GM18511 (cell line): ENCODE data around the gene YPEL3.

Experiments used
- ATAC-seq: cut with Tn5 transposase; IDR thresholded peaks from one replicate; pipeline ENCODE4 v1.9.1; 2021; ENCODE audit warnings: mild to moderate bottlenecking, moderate library complexity; ENCODE audit not compliant: unreplicated experiment

YPEL3 gene

DNA sequence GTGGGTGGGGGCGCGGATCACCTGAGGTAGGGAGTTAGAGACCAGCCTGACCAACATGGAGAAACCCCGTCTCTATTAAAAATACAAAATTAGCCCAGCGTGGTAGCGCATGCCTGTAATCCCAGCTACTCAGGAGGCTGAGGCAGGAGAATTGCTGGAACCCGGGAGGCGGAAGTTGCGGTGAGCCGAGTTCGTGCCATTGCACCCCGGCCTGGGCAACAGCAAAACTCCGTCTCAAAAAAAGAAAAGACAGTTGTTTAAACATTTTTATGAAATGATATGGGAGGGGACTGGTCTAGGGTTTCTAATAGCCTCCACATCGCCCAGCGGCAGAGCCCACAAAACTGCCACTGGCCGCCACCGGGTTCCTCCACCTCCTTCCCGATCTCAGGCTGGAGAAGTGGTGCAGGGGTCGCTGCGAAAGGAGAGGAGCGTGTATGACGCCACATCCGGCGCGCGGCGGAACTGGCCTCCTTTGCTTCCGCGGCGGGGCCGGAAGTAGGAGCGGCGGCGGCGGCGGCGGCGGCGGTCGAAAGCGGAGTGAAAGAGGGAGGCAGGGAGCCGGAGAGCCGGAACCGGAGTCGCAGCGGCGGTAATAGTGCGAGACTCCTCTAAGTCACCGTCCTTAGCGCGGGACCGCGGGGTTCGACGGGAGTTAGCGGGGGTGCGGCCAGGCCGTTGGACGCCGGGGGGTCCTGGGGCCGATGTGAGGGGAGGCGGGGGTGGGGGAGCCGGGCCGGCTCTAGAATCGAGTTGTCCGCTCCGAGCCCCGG lies 20.3 kb downstream of the YPEL3 start, which contains the start of gene PPP4C:
Gene PPP4C (plus strand): TSS at position 492 of the 773 bp plus-strand sequence. CDS start 384 bp downstream, outside the sequence.
- ATAC-seq = peak; percentile 83

DNA sequence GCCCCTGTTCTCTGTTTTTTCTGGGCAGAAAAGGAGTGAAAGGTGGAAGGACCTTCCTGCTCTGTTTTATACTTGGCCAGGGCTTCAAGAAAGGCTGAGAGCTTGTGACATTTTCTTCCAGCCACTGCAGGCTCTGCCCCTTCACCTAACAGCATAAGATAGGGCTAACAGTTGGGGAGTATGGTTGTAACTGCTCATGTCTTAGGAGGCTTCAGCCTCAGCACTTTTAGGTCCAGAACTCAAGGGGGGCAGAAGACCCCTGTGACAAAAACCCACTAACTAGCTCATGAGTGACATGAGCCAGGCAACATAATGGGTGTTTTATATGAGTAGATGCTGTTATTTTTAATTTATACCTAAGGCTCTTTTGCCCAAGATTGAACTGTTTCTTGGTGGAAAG lies 25.5 kb downstream of the YPEL3 start:
- ATAC-seq = no peak

DNA sequence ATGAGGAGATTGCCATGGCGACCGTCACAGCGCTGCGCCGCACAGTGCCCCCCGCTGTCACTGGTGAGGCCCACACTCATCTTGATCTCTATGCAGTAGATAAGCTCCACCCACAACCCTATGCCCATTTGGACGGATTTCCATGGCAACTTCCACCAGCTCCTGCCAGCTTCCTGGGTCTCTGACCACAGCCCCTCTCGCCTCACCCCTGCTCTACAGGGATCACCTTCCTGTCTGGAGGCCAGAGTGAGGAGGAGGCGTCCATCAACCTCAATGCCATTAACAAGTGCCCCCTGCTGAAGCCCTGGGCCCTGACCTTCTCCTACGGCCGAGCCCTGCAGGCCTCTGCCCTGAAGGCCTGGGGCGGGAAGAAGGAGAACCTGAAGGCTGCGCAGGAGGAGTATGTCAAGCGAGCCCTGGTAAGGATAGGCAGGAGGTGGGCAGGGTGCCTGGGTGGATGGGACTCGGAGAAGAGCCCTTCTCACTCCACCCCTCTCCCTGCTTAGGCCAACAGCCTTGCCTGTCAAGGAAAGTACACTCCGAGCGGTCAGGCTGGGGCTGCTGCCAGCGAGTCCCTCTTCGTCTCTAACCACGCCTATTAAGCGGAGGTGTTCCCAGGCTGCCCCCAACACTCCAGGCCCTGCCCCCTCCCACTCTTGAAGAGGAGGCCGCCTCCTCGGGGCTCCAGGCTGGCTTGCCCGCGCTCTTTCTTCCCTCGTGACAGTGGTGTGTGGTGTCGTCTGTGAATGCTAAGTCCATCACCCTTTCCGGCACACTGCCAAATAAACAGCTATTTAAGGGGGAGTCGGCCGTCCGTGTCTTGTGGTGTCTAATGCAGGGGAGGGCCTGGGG lies 26.2 kb downstream of the YPEL3 start:
- no peak for ATAC-seq

DNA sequence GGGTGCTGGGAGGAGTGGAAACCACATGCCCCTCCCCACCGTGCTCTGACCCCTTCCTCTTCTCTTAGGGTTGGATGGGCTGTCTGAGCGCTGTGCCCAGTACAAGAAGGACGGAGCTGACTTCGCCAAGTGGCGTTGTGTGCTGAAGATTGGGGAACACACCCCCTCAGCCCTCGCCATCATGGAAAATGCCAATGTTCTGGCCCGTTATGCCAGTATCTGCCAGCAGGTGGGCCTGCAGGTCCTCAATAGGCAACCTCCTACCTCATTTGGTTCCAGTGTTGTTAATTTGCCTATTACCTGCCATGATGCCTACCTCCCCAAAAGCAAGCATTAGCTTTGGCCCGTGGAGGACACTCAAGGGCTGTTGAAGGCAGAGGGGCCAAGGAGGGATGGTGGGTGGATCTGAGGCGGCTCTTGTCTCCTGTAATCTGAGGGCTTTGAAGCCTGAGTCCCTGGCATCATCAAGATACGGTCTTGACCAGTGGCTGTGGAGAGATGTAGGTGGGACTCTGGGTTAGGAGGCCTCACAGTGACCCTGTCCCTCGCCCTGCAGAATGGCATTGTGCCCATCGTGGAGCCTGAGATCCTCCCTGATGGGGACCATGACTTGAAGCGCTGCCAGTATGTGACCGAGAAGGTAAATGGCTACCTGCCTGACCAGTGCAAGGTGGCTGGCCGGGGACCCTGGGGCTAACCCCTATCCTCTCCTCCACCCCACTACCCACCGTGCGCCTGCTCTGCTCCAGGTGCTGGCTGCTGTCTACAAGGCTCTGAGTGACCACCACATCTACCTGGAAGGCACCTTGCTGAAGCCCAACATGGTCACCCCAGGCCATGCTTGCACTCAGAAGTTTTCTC lies 27.0 kb downstream of the YPEL3 start:
- no peak for ATAC-seq

DNA sequence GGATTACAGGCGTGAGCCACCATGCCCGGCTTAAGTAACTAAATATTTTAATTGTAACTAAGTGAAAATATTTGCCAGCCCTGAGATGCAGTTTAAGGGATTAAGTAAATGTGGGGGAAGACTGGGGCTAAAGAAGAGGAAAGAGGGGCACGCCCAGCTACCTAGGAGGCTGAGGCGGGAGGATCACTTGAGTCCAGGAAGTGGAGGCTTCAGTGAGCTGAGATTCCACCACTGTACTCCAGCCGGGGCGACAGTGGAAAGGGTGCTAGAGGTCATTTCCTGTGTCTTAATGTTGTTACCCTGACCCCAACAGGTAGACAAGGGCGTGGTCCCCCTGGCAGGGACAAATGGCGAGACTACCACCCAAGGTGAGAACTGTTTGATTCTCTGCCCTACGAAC lies 27.7 kb downstream of the YPEL3 start:
- no peak for ATAC-seq

DNA sequence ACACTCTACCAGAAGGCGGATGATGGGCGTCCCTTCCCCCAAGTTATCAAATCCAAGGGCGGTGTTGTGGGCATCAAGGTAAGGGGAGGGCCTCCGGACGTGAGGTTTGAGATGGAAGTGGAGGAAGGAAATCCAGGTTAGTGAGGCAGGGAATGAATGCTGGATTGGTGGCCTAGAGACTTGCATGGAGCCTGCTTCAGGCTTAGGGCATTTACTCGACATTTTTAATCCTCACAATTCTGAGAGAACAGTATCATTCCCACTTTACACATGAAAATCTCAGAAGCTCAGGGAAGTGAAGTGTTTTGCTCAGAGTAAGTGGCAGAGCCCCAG lies 28.5 kb downstream of the YPEL3 start:
- ATAC-seq = no peak

DNA sequence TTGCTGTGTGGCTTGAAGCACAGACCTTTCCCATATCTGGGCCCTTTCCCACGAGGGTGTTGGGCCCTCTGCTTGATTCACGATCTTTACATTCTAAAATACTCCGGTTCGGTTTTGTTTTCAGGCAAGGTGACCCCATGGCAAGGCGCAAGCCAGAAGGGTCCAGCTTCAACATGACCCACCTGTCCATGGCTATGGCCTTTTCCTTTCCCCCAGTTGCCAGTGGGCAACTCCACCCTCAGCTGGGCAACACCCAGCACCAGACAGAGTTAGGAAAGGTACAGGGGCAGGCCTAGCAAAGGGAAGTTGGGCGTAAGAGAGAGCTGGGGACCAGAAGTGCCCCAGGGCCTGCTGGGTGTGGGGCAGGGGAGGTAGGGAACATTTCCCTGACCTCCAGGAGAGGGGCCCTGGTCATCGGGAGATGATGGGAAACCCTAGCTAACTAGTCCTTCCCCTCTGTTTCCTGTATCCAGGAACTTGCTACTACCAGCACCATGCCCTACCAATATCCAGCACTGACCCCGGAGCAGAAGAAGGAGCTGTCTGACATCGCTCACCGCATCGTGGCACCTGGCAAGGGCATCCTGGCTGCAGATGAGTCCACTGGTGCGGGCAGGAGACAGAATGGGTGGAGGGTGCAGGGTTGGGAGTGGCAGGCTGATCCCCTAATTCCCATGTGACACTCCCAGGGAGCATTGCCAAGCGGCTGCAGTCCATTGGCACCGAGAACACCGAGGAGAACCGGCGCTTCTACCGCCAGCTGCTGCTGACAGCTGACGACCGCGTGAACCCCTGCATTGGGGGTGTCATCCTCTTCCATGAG lies 29.0 kb downstream of the YPEL3 start:
- ATAC-seq = no peak

DNA sequence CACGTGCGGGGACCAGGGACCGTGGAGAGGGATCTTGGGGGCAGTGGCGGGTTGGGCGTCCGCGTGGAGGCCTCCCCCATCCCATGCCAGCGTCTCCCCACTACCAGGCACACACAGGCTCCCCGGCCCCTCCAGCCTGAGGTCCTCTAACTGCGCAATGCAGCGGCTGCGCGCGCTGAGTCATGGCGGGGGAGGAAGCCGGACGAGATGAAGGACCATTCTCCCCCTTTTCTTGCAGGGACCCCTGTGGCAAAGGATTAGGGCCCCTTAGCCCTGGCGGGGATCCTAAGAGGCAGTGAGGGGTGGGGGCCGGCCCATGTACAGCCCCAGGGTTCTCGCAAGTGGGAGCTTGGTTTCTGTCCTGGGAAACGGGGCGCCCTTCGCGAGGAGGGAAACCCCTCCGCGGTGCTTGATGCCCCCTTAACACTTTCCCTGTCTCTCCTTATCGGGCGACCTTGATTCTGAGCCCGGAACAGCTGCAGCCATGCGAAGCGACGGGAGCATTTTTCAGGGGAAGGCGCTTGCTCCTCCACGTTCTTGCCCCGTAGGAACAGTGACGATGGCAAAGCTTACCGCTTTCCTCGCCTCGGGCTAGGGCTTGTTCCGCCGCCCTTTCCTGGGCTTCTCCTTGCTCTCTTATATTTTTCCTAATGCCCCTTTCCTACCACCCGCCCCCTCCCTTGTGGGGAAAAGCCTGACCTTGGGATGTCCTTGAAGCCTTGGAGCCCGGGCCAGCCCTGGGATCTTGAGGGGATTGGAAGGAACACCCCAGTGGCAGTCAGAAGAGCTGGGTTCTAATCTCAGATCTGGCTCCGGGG lies 29.9 kb downstream of the YPEL3 start:
- peak; percentile 5 for ATAC-seq

DNA sequence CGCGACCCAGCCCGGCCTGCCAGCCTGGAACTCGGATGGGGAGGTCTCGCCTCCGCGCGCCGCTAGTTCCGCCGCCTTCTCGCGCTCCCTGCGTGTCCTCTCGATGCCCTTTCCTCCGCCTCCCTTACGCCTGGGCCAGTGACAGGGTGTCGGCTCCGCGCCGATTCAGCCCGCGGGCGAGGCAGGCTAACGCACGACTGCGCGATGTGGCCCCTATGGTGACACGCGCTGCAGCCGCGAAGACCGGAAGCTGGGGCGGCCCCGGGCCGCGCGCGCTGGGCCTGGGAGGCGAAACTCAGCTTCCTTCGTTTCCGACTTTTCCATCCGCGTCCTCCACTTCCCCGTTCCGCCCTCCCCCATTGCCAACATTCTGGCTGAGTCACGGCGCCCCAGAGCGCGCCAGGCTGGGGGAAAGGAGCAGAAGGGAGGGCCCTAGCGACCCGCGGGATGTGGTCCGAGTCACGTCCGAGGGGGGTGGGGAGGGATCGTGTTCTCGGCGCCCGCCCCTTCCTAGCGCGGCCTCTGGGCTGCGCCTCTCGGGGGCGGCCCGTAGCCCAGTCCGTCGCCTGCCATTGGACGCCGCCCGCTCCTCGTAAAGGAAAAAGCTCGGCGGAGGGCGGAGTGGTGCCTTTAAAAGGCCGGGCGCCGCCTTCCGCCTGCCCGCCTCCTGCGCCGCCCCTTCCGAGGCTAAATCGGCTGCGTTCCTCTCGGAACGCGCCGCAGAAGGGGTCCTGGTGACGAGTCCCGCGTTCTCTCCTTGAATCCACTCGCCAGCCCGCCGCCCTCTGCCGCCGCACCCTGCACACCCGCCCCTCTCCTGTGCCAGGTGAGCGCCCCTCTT lies 30.7 kb downstream of the YPEL3 start, which contains the start of gene ALDOA:
Gene ALDOA (plus strand): TSS at position 659 of the 841 bp plus-strand sequence. CDS start 1,138 bp downstream, outside the sequence.
- peak; percentile 83 for ATAC-seq

DNA sequence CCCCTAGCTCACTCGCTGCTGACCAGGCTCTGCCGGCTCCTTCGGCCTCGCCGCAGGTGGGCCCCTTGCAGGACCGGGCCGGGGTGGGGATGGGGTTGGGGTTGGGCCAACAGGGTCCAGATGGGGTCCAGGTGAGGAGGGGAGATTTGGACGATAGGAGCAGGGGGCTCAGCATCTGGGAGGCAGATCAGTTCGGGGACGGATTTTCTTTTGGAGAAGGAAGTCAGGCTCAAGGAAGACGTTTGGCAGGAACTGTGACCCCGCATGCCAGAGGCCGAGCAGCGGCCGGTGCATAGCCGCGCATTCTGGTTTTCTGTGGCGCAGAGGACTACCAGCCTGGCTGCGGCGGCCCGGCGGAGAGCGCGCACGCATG lies 31.3 kb downstream of the YPEL3 start:
- ATAC-seq = no peak

DNA sequence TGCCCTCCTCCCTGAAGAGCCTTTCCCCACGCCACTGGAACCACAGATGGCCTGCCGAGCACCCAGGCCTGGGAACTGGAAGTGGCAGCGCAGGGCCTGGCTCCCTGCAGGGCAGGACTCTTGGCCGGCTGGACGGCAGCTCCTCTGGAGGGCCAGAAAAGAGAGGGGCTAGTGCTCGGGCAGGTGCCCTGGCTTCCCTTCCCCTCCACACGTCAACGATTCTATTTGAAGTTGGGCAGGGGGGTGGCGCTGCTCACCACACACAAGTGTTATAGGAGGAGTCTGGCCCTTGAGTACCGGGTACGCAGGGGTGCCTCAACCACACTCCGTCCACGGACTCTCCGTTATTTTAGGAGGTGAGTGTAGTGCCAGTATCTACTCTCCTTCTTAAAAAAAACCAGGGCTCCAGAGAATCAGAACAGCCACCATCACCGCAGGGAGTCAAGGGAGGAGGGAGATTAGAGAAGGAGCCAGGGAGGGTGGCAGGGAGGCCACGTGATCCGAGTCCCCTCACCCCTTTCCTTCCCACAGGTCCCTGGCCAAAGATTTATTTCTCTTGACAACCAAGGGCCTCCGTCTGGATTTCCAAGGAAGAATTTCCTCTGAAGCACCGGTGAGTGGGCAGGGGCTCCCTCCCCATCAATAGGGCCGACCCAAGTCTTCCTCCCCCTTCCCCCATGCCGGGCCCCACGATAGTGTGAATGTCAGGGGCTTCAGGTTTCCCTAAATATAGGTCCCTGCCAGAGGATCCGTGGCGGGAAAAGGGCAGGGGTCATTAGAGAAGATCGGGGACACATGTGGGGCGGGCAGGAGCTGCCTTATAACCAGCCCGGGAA lies 31.9 kb downstream of the YPEL3 start:
- peak; percentile 36 for ATAC-seq

DNA sequence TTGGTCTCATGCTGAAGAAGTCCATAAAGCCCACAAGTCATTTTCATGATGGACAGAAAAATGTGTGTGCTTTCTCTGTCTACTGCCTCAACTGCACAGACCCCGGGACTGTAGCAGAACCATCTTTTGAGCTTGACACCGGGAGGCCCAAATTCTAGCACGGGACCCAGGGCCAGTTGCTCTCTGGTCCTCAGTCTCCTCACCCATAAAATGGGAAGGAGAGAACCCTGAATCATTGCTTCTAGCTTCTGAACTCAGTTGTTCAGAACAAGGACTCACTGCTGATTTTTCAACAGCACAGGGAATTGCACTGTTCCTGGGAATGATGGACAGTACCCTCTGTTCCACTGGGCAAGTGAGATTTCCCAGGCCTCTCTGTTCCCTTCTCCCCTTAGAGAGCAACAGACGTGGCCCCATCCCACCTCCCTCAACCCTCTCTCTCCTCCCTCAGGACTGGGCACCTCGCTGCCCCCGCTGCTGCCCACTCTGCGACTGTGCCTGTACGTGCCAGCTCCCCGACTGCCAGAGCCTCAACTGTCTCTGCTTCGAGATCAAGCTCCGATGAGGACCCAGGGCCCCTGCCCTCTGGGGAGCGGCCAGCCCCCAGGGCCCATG lies 32.6 kb downstream of the YPEL3 start:
- no peak for ATAC-seq

DNA sequence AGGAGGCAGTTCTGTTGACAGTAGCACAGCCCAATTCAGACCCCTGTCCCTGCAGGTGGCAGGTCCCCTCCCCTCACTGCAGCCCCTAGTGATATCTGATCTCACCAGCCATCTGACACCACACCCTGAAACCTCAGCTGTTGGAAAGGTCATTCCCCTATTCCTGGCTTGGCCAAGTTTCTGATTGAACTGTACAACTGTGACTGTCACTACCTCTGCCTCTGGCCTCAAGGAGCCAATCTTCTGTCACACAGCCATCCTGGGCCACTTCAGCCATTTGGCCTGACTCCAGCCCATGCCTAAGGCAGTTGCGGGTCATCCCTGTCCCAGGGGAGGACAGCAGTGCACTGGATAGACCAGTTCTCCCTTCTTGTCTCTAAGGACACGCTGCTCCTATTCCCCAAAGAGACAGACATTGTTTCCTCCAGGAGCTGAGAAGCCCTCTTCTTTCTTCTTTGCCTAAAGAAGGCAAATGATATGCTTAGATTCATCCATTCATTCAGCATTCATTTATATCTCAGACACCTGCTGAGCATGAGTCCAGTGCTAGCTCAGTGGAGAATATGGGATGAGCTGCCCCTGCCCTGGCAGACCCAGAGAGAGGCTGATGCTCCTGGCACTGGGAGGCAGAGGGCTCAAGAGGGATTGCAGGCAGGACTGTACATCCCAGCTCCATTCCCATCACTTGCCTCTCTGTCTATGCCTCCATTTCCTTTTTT lies 35.0 kb downstream of the YPEL3 start:
- ATAC-seq = no peak

DNA sequence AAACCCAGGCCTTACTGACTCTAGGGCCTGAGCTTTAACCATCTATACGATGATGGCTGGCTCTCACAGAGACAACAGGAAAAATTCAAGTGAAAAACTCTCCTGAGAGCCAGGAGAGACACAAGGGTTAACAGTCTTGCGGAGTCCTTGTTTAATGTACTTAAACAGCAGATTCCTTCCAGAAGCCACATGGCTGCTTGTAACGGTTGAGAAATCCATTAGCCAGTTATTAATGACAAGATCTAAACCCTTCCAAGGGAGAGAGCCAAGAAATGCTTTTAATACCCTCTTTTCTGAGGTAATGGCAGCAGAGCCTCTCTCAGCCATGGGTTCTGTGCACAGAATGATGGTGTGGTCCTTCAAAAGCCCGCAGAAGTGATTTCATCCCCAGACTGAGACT lies 35.7 kb downstream of the YPEL3 start:
- no peak for ATAC-seq

DNA sequence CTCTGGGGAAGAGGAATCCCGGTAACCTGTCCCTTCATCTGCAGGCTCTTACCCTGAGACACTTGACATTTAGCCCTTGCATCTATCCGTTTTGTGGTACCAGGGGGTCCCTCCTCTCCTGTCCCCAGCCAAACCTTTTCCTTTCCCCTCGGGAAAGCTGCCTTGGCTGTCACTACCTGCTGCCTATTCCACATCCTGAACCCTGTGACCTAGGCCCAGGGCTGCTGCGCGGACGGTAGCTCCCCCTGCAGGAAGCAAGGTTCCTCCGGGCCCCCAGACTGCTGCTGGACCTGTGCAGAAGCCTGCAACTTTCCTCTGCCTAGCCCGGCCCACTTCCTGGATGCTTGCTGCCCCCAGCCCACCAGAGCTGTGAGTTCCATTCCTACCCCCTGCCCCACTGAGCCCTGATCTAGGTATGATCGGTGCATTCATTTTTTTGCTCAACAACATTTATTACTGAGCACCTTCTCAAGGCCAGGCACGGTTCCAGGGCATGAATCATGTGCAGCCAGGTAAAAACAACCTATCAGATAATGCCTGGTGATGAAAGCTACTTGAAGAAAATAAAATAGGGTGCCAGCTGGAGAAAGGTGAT lies 41.0 kb downstream of the YPEL3 start:
- no peak for ATAC-seq

DNA sequence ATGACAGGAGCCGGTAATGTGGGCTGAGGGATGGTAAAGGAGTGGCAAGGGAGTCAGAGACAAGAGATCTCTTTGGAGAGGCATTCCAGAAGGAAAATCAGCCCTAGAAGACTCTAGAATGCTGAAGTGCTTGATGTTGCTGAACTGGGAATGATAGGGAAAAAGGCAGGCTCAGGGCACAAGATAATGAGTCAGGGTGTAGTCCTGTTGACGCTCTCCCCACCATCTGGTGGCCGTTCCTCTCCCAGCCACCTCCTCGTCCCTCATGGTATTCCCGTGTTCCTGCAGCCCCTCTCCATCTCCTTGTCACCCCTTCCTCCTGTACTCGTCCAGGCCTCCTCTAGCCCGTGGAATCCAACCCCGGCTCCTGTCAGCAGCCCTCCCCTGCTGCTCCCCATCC lies 41.6 kb downstream of the YPEL3 start:
- no peak for ATAC-seq
